Middle frontal gyrus (tissue), 1 donor: ENCODE results near the gene GUCY2C.

ENCODE experiments used
- DNase-seq: peaks from one replicate; pipeline ENCODE4 v3.0.0-alpha.2; 2015; ENCODE audit warnings: low spot score; ENCODE audit errors: extremely low spot score

The GUCY2C gene

DNA sequence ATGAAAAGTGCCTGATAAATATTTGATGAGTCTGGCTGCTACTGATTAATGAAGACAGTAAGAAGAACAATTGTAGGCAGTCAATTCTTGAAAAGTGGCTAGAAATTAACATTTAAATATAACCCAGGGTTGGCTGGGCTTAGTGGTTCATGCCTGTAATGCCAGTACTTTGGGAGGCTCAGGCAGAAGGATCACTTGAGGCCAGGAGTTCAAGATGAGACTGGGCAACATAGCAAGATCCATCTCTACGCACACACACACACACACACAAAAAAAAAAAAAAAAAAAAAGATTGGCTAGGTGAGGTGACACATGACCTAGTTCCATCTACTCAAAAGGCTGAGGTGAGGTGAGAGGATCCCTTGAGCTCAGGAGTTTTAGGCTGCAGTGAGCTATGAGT lies 120.8 kb downstream of the GUCY2C start:
- no peak for DNase-seq

DNA sequence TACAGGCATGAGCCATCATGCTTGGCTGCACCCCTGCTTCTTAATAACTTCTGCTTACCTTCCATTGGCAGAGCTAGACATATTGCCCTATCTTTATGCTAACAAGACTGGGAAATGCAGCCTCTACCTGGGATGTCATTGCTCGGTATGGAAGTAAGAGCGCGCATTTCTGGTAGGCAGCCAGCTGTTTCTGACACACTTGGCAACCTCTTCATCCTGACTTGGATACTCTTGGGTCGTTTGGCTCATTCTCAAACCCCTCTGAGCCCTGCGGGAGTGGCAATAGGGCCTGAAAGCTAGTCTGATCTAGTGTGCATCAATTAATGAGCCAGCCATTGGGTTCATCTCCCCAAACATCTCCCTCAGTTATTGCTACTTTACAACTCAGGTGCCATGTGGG lies 123.3 kb downstream of the GUCY2C start:
- no peak for DNase-seq

DNA sequence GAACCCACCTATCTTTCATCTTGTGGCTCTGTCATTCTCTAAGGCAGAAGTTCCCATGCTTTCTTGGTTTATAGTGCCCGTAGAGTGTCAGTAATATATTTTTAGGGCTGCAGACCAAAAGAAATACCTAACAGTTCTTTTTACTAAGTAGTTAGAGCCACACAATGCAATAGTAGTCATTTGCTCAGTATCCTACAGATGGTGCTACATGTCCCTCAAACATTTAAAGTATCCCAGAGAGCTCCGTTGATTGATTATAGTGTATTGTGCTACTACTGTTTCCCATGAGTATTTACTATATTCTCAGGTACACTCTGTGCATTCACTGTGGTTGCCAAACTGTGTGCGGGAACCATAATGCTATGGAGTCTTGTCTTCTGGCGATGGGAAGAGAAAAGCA lies 124.0 kb downstream of the GUCY2C start:
- DNase-seq, result no peak

DNA sequence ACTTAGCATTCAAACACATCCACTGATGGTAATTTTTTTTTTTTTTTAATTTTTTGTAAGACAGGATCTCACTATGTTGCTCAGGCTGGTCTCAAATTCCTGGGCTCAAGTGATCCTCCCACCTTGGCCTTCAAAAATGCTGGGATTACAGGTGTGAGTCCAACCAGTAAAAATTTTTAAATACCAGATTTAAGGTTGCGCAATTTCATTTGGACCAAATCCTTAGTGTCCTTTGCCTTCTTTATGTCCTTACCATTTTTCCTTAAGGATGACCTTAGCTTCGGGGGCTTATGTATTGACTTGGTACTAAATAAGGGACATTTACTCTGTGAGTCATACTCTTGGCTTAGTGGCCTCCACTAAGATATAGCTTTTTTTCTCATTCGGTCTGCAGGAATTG lies 124.6 kb downstream of the GUCY2C start:
- DNase-seq, result no peak

DNA sequence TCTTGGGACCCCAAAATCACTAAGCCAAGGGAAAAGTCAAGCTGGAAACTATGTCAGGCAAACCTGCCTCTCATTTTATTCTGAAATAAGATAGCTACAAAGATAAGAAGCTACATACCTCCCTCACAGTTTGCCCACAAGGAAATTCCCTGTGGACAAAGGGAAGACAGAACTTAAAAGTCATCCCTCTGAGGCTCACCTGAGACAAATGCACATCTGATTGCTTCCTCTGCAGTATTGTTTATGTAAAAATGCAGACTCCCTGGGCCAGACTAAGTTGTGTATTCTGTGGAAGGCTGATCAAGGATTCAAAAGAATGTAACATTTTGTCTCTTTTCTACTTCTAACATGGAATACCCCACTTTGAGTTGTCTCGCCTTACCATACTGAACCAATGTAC lies 126.2 kb downstream of the GUCY2C start:
- no peak for DNase-seq

DNA sequence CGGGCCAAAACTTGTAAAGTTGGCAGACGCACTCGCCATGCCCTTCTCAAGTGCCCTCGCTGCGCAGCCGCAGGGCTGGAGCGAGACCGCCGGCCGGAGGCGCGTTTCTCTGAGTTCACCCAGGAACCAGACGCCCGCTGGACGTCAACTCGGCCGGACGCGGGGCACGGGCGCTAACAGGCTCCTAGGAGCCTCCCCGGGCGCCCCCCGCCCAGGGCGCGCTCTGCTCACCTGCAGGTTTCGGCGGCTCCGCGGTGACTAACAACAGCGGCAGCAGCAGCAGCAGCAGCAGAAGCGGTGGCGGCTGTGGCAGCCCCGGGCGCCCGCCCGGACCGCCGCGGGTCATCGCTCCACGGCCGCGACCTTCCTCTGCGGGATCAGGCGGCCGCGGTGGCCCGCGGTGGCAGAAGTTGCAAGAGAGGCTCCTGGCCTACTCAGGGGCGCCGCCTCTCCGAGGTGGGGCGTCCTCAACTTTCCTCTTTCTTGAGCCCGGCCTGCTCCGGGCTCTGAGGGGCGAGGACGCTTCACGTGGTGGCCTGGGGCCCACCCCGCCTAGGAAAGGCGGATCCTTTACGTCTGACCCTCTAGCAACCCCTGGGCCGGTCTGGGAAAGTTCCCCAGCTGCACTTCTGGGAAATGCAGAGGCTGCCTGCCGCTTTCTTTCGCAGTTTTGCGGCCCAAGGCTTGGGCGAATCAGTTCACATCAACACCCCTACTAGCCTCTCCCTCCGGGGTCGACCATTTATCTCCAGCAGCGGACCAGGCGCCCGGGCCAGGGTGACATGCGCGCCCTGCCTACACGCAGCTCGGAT lies 128.8 kb downstream of the GUCY2C start, which contains the start of gene PLBD1:
Gene PLBD1 (minus strand): TSS at position 533 of the 812 bp plus-strand sequence. CDS start 187 bp downstream, at position 346.
- DNase-seq, result no peak

DNA sequence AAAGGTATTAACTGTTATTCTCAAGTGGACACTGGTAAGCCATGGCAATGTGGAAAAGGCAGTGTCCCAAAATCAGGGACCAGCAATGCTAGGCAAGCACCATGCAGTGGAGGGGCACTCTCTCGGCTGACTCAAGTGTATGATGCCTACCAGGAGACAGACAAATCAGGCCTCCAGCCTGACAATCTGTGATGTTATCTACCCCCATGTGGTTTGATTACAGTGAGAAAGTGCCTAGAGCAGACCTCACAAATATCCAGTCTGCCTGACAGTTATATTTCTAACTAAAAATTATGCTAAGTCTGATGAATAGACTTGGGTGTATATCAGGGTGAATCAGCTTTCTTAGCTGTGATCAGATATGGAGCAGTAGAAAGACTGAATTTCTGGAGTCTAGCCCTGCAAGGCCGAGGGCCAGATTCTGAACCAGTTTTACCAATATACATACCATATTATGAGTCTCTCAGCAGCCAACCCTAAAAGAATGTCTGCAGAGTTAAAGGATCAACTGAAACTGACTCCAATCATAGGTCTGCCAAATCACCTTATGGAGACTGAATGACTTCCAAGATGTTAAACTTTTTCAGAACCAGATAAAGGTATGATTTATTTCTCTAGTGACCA lies 132.0 kb downstream of the GUCY2C start:
- no peak for DNase-seq

DNA sequence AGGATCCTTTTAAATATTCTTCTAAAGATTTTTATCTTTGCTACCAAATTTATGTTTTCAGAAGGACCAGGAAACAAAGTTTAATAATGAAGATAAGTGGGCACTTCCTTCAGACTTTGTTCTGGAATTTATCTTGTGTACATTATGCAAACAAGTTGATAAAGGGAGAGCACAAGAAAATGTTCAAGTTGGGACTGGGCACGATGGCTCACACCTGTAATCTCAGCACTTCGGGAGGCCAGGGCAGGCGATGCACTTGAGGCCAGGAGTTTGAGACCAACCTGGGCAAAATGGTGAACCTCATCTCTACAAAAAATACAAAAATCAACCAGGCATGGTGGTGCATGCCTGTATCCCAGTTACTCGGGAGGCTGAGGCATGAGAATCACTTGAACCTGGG lies 133.4 kb downstream of the GUCY2C start:
- no peak for DNase-seq
